HEK293 (cell line): ENCODE data around the gene CIAPIN1.

ENCODE experiments used
- CTCF ChIP-seq: fragments of 450-650 bp; formaldehyde crosslinking; IDR thresholded peaks from 2 replicates; pipeline ENCODE4 v1.5.1; 2016; ENCODE audit warnings: missing biosample characterization, missing genetic modification characterization
- MYNN ChIP-seq: fragments of 450-650 bp; formaldehyde crosslinking; IDR thresholded peaks from 2 replicates; pipeline ENCODE4 v1.5.1; 2016; ENCODE audit warnings: missing biosample characterization, missing genetic modification characterization, borderline replicate concordance
- REST ChIP-seq: fragments of 450-650 bp; formaldehyde crosslinking; IDR thresholded peaks from 2 replicates; pipeline ENCODE4 v1.5.1; 2016; ENCODE audit warnings: missing biosample characterization, missing genetic modification characterization
- SP3 ChIP-seq: fragments of 450-650 bp; formaldehyde crosslinking; IDR thresholded peaks from 2 replicates; pipeline ENCODE4 v1.5.1; 2016; ENCODE audit warnings: missing biosample characterization, missing genetic modification characterization
- ZBTB7A ChIP-seq: fragments of 450-650 bp; formaldehyde crosslinking; IDR thresholded peaks from 2 replicates; pipeline ENCODE4 v1.5.1; 2016; ENCODE audit warnings: low read depth, missing biosample characterization, missing genetic modification characterization
- ZFP69B ChIP-seq: fragments of 450-650 bp; formaldehyde crosslinking; IDR thresholded peaks from 2 replicates; pipeline ENCODE4 v1.5.1; 2016; ENCODE audit warnings: missing biosample characterization, missing genetic modification characterization
- ZNF510 ChIP-seq: fragments of 450-650 bp; formaldehyde crosslinking; IDR thresholded peaks from 2 replicates; pipeline ENCODE4 v1.5.1; 2018; ENCODE audit warnings: mild to moderate bottlenecking, missing genetic modification characterization, missing biosample characterization; ENCODE audit not compliant: insufficient replicate concordance
- ZNF639 ChIP-seq: fragments of 450-650 bp; formaldehyde crosslinking; IDR thresholded peaks from 2 replicates; pipeline ENCODE4 v1.5.1; 2016; ENCODE audit warnings: missing biosample characterization, missing genetic modification characterization
- ZNF704 ChIP-seq: fragments of 450-650 bp; formaldehyde crosslinking; IDR thresholded peaks from 2 replicates; pipeline ENCODE4 v1.5.1; 2016; ENCODE audit warnings: missing biosample characterization, missing genetic modification characterization

GRCh38 chr16:57485091-57485915, 38.1 kb upstream of the CIAPIN1 start:
- TF ChIP-seq ZFP69B (tag by site-specific recombination) = no peak
- TF ChIP-seq CTCF (tag by site-specific recombination) = no peak
- no peak for TF ChIP-seq ZNF704 (tag by site-specific recombination)
- no peak for TF ChIP-seq ZNF639 (tag by site-specific recombination)
- TF ChIP-seq MYNN (tag by site-specific recombination) = no peak
- no peak for TF ChIP-seq ZBTB7A (tag by site-specific recombination)
- TF ChIP-seq SP3 (tag by site-specific recombination) = 0 out of 2 replicates have a peak, but pooled peaks have one; percentile 4
- no peak for TF ChIP-seq REST (tag by site-specific recombination)
- no peak for TF ChIP-seq ZNF510 (tag by site-specific recombination)
